Neural cell (in vitro differentiated cells): ENCODE measurements around the gene MAMLD1. TPM values are rescaled to one million over a fixed set of nuclear protein-coding genes. Genes with fewer than 3 reads are reported as not detected.

Experiments
- H2AFZ ChIP-seq: fragments of 200-600, 300-800 bp; sonication (generic), shearing (Covaris generic); 2 replicates; pipeline ENCODE4 v1.6.0; 2014; ENCODE audit warnings: low read depth, mild to moderate bottlenecking, antibody characterized with exemption, low read length, moderate library complexity
- H3F3A ChIP-seq: fragments of 200-600 bp; shearing (Covaris generic); 2 replicates; pipeline ENCODE4 v1.6.1; 2016; ENCODE audit warnings: mild to moderate bottlenecking, moderate library complexity, mixed read lengths, antibody characterized with exemption, low read length; ENCODE audit not compliant: insufficient read depth, poor library complexity, severe bottlenecking
- H3K27ac ChIP-seq: fragments of 200-600, 300-800 bp; sonication (generic), shearing (Covaris generic); 2 replicates; pipeline ENCODE4 v1.5.1; 2014; ENCODE audit warnings: mild to moderate bottlenecking, low read length, moderate library complexity
- H3K27me3 ChIP-seq: fragments of 300-800, 200-600 bp; sonication (generic), shearing (Covaris generic); 2 replicates; pipeline ENCODE4 v1.6.0; 2014; ENCODE audit warnings: mild to moderate bottlenecking, low read depth, low read length, moderate library complexity; ENCODE audit not compliant: insufficient read depth
- H3K36me3 ChIP-seq: fragments of 300-800, 200-600 bp; sonication (generic), shearing (Covaris generic); 2 replicates; pipeline ENCODE4 v1.5.1; 2014; ENCODE audit warnings: mild to moderate bottlenecking, antibody characterized with exemption, low read length, moderate library complexity; ENCODE audit not compliant: insufficient read depth
- H3K4me2 ChIP-seq: fragments of 300-800, 200-600 bp; sonication (generic), shearing (Covaris generic); 2 replicates; pipeline ENCODE4 v1.6.0; 2014; ENCODE audit warnings: mild to moderate bottlenecking, low read length
- H3K4me3 ChIP-seq: fragments of 300-800, 200-600 bp; sonication (generic), shearing (Covaris generic); 2 replicates; pipeline ENCODE4 v1.5.1; 2014; ENCODE audit warnings: mild to moderate bottlenecking, low read length, moderate library complexity
- H3K79me2 ChIP-seq: fragments of 200-600 bp; shearing (Covaris generic); replicated peaks from 2 replicates; pipeline ENCODE4 v1.6.0; 2014; ENCODE audit warnings: mild to moderate bottlenecking, low read length, moderate library complexity; ENCODE audit not compliant: insufficient read depth
- H3K9ac ChIP-seq: fragments of 300-800, 200-600 bp; sonication (generic), shearing (Covaris generic); 2 replicates; pipeline ENCODE4 v1.6.1; 2016; ENCODE audit warnings: mild to moderate bottlenecking, low read length, mixed read lengths
- H3K9me2 ChIP-seq: fragments of 200-600 bp; shearing (Covaris generic); 2 replicates; pipeline ENCODE4 v1.6.1; 2016; ENCODE audit warnings: mild to moderate bottlenecking, low read length, mixed read lengths; ENCODE audit not compliant: insufficient read depth
- H3K9me3 ChIP-seq: fragments of 200-600, 300-800 bp; sonication (generic), shearing (Covaris generic); 2 replicates; pipeline ENCODE4 v1.6.1; 2016; ENCODE audit warnings: mild to moderate bottlenecking, mixed run types, low read length, moderate library complexity, mixed read lengths
- H4K20me1 ChIP-seq: fragments of 200-600 bp; shearing (Covaris generic); 2 replicates; pipeline ENCODE4 v1.6.1; 2016; ENCODE audit warnings: mild to moderate bottlenecking, mixed run types; ENCODE audit not compliant: insufficient read depth
- CTCF ChIP-seq: fragments of 450-650 bp; IDR thresholded peaks from 2 replicates; pipeline ENCODE4 v1.5.1; 2014; ENCODE audit warnings: antibody characterized with exemption, mild to moderate bottlenecking, moderate library complexity; ENCODE audit not compliant: poor library complexity, severe bottlenecking
- EP300 ChIP-seq: fragments of 450-650 bp; conservative IDR thresholded peaks from 2 replicates; pipeline ENCODE4 v1.6.1; 2014; ENCODE audit warnings: antibody characterized with exemption, mild to moderate bottlenecking, moderate library complexity; ENCODE audit not compliant: poor library complexity, severe bottlenecking
- EZH2 ChIP-seq: fragments of 200-600, 300-800 bp; shearing (Covaris generic), sonication (generic); IDR thresholded peaks from 2 replicates; pipeline ENCODE4 v1.6.1; 2014; ENCODE audit warnings: antibody characterized with exemption, low read length, borderline replicate concordance, mild to moderate bottlenecking; ENCODE audit not compliant: insufficient read depth, poor library complexity, severe bottlenecking
- MXI1 ChIP-seq: fragments of 450-650 bp; conservative IDR thresholded peaks from 2 replicates; pipeline ENCODE4 v1.6.1; 2014; ENCODE audit warnings: antibody characterized with exemption, mild to moderate bottlenecking; ENCODE audit not compliant: poor library complexity, severe bottlenecking
- POLR2AphosphoS5 ChIP-seq: IDR thresholded peaks from 2 replicates; pipeline ENCODE4 v1.6.1; 2012
- RAD21 ChIP-seq: fragments of 450-650 bp; conservative IDR thresholded peaks from 2 replicates; pipeline ENCODE4 v1.6.1; 2014; ENCODE audit warnings: antibody characterized with exemption, mild to moderate bottlenecking, moderate library complexity
- REST ChIP-seq: IDR thresholded peaks from 2 replicates; pipeline ENCODE4 v1.6.1; 2012; ENCODE audit warnings: borderline replicate concordance
- SMC3 ChIP-seq: fragments of 450-650 bp; conservative IDR thresholded peaks from 2 replicates; pipeline ENCODE4 v1.6.1; 2014; ENCODE audit warnings: antibody characterized with exemption, mild to moderate bottlenecking, moderate library complexity; ENCODE audit not compliant: poor library complexity
- TAF1 ChIP-seq: IDR thresholded peaks from 2 replicates; pipeline ENCODE4 v1.6.1; 2012; ENCODE audit warnings: low read depth
- polyA plus RNA-seq: library from polyadenylated mRNA; depleted of rRNA; stranded (reverse); fragments of >200 nt; gene quantifications from 2 replicates; pipeline ENCODE4 v1.2.3, GENCODE V29; 2014

The MAMLD1 gene
- polyA plus RNA-seq, 1 donor from 2014 or later = 1.4 TPM

- Histone ChIP-seq H3K79me2 (no peaks in the 10 kb centered on the region), H3K4me2 (no peak overlapping the region), H3K9me3 (no peaks in the 10 kb centered on the region), H4K20me1 (no peaks in the 10 kb centered on the region), H3F3A (no peaks in the 10 kb centered on the region), H3K36me3 (no peaks in the 10 kb centered on the region), H3K27me3 (no peaks in the 10 kb centered on the region), H3K27ac (no peak overlapping the region), H3K9me2 (no peaks in the 10 kb centered on the region), H3K9ac (no peak overlapping the region), H3K4me3 (no peak overlapping the region), H2AFZ (no peak overlapping the region)
- TF ChIP-seq TAF1 = no peak
Measured at GRCh38 chrX:150454083-150454482, 91.0 kb downstream of the MAMLD1 start.

GRCh38 chrX:150454508-150455214, 91.5 kb downstream of the MAMLD1 start:
- no peaks in the 10 kb centered on the region for H3K36me3 ChIP-seq
- H3K27me3 ChIP-seq = no peaks in the 10 kb centered on the region
- TF ChIP-seq CTCF (no peak), RAD21 (no peak), MXI1 (no peak), POLR2AphosphoS5 (no peak), EP300 (no peak), EZH2 (no peak)
- no peak overlapping the region for H3K4me3 ChIP-seq
- no peak overlapping the region for H2AFZ ChIP-seq
- H3K9me3 ChIP-seq = no peaks in the 10 kb centered on the region
- no peaks in the 10 kb centered on the region for H3F3A ChIP-seq
- H4K20me1 ChIP-seq = no peaks in the 10 kb centered on the region
- H3K79me2 ChIP-seq = no peaks in the 10 kb centered on the region
- H3K4me2 ChIP-seq = no peak overlapping the region
- H3K9ac ChIP-seq = no peak overlapping the region
- no peak overlapping the region for H3K27ac ChIP-seq
- no peaks in the 10 kb centered on the region for H3K9me2 ChIP-seq

GRCh38 chrX:150455215-150455608, 92.1 kb downstream of the MAMLD1 start:
- no peaks in the 10 kb centered on the region for H3K79me2 ChIP-seq
- no peaks in the 10 kb centered on the region for H3K9me3 ChIP-seq
- no peak overlapping the region for H2AFZ ChIP-seq
- H3F3A ChIP-seq = no peaks in the 10 kb centered on the region
- no peaks in the 10 kb centered on the region for H3K27me3 ChIP-seq
- no peak overlapping the region for H3K27ac ChIP-seq
- no peaks in the 10 kb centered on the region for H3K36me3 ChIP-seq
- H3K9me2 ChIP-seq = no peaks in the 10 kb centered on the region
- TF ChIP-seq TAF1 (no peak), POLR2AphosphoS5 (no peak), EZH2 (no peak), MXI1 (no peak), EP300 (no peak), SMC3 (no peak), CTCF (no peak), REST (no peak), RAD21 (no peak)
- no peak overlapping the region for H3K4me3 ChIP-seq
- no peaks in the 10 kb centered on the region for H4K20me1 ChIP-seq
- no peak overlapping the region for H3K9ac ChIP-seq
- no peak overlapping the region for H3K4me2 ChIP-seq
